Hematopoietic multipotent progenitor cell treated with erythropoietin and hydrocortisone succinate and interleukin-3 and kit ligand, for 8 days (in vitro differentiated cells): Measurements from ENCODE around the gene COL9A2.

Experiments used
- DNase-seq: peaks from one replicate; pipeline ENCODE4 v3.0.0-alpha.2; 2015

The COL9A2 gene

GRCh38 chr1:40256401-40257084, 60.5 kb downstream of the COL9A2 start:
- peak; percentile 37 for DNase-seq

GRCh38 chr1:40255231-40255630, 61.9 kb downstream of the COL9A2 start:
- DNase-seq: no peak

- no peak for DNase-seq
Measured at GRCh38 chr1:40252601-40253000, 64.5 kb downstream of the COL9A2 start.

- DNase-seq: no peak
Measured at GRCh38 chr1:40251456-40251855, 65.6 kb downstream of the COL9A2 start.
